Measurements from ENCODE around the gene ARID5A.

Gene ARID5A

GRCh38 chr2:96528006-96528699 lies 8.4 kb upstream of the ARID5A start:
- DNase-seq: peak; percentile 72 to 82

GRCh38 chr2:96528700-96529375 lies 7.7 kb upstream of the ARID5A start:
- no peak for DNase-seq

GRCh38 chr2:96529376-96530143 lies 7.0 kb upstream of the ARID5A start:
- no peak for DNase-seq

- DNase-seq: no peak
These were observed 6.5 kb upstream of the ARID5A start for GRCh38 chr2:96530144-96530430.

- DNase-seq: no peak
These were observed 5.8 kb upstream of the ARID5A start for GRCh38 chr2:96530474-96531357.

GRCh38 chr2:96531366-96531765 lies 5.2 kb upstream of the ARID5A start:
- DNase-seq: peak; percentile 34 to 79

GRCh38 chr2:96531872-96532505 lies 4.6 kb upstream of the ARID5A start:
- DNase-seq: peak; percentile 98 to 99

GRCh38 chr2:96532641-96533291 lies 3.8 kb upstream of the ARID5A start:
- DNase-seq: no peak

- DNase-seq: peak; percentile 78 to 89
These were observed 3.1 kb upstream of the ARID5A start for GRCh38 chr2:96533292-96534073.

- DNase-seq: no peak
These were observed 2.4 kb upstream of the ARID5A start for GRCh38 chr2:96534141-96534540.

GRCh38 chr2:96534701-96535181 lies 1.8 kb upstream of the ARID5A start:
- DNase-seq: no peak

GRCh38 chr2:96535331-96535730 lies 1.2 kb upstream of the ARID5A start:
- no peak for DNase-seq

- peak; percentile 85 to 87 for DNase-seq
These were observed 648 bp downstream of the ARID5A start for GRCh38 chr2:96537066-96537733.

GRCh38 chr2:96537734-96538486 lies 1.4 kb downstream of the ARID5A start:
- peak; percentile 16 to 20 for DNase-seq

GRCh38 chr2:96538487-96539214 lies 2.1 kb downstream of the ARID5A start:
- DNase-seq: peak; percentile 40 to 73

GRCh38 chr2:96539215-96539920 lies 2.8 kb downstream of the ARID5A start:
- no peak for DNase-seq

GRCh38 chr2:96540136-96540535 lies 3.6 kb downstream of the ARID5A start:
- DNase-seq: no peak

Data from inflammatory macrophage treated with lipopolysaccharide for 1 hour (primary cell).